Purkinje cell (primary cell): ENCODE results near the gene PCSK6. TPM values are rescaled to one million over a fixed set of nuclear protein-coding genes. Genes with fewer than 3 reads are reported as not detected.

Experiments
- polyA plus RNA-seq: library from polyadenylated mRNA; unstranded; fragments of >200 nt; fragmentation: Nextera tagmentation; gene quantifications from 2 replicates; pipeline ENCODE4 v1.2.1, GENCODE V29; 2014

Gene PCSK6
- 13.5 and 20.1 TPM in 2 replicates for polyA plus RNA-seq

GRCh38 chr15:101489599-101490407 lies at the start of gene PCSK6:
TSS of gene PCSK6 (minus strand) at chr15:101489707. CDS start at chr15:101489670, 37 bp downstream.

GRCh38 chr15:101294731-101295606 lies 194.5 kb downstream of the PCSK6 start, which contains the start of gene SNRPA1:
TSS of gene SNRPA1 (minus strand) at chr15:101295248. CDS start at chr15:101295178, 70 bp downstream.

GRCh38 chr15:101277038-101277822 lies 212.3 kb downstream of the PCSK6 start, which contains the start of gene SELENOS:
TSS of gene SELENOS (minus strand) at chr15:101277485. CDS start at chr15:101277417, 68 bp downstream.

Other genes with a start within 250 kb of the PCSK6 start
- 3.3 and 4.4 TPM in 2 replicates for gene CHSY1, start 237.7 kb downstream of the PCSK6 start, polyA plus RNA-seq
- 73.4 and 96.8 TPM in 2 replicates for gene SELENOS, start 212.2 kb downstream of the PCSK6 start, polyA plus RNA-seq
- gene SNRPA1, start 194.5 kb downstream of the PCSK6 start, polyA plus RNA-seq: 165 and 192 TPM in 2 replicates
- 266 and 268 TPM in 2 replicates for gene TM2D3, start 162.7 kb upstream of the PCSK6 start, polyA plus RNA-seq
- gene TARS3, start 234.8 kb upstream of the PCSK6 start, polyA plus RNA-seq: 11.1 and 13.1 TPM in 2 replicates